Measurements from ENCODE around the gene RCHY1. TPM values are rescaled to one million over a fixed set of nuclear protein-coding genes. Genes with fewer than 3 reads are reported as not detected.

RCHY1 gene
- total RNA-seq, 1 donor from 2014 or later: 11.7 TPM

DNA sequence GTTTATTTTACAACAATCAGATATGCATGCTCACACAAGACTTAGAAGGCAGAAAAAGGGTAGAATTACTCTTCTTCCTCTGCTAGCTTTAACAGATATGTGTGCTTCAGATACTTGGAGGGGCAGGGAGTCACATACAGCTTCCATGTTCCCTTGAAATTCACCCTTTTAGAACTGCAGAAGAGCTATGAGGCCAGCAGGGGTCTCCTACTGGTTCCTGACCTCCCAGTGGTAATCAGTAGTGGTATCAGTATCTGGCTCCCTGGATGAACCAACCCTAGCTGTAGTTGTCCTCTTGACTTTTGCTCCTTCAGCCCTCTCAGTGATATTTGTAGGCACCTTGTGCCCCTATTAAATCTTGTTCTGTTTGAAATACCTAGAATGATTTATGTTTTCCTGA lies 81.5 kb downstream of the RCHY1 start:
- ATAC-seq: peak; percentile 66
- no peak for DNase-seq (ENCODE audit: low spot score)

DNA sequence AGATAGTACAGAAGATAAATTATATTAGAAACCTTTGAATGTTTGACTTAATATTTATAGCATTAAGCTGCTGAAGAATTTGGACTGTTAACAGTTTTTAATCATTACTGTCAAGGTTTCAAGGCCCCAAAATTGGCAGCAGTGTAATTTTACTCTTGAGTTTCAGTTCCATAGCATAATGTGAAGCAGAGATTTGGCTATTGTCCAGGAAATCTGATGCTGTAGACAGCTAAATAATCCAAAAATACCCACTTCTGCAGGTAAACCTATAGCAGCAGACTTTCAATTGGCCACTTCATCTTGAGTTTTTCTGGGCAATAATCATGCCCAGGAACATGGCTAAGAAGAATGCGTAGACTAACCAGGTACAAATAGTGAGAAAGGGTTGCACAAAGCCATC lies 85.0 kb downstream of the RCHY1 start:
- ATAC-seq: no peak
- no peak for DNase-seq (ENCODE audit: low spot score)

Other genes with a start within 250 kb of the RCHY1 start
- 9.9 TPM for gene THAP6, start 70 bp upstream of the RCHY1 start, total RNA-seq
- not detected for gene ODAPH, start 41.7 kb upstream of the RCHY1 start, total RNA-seq
- gene CDKL2, start 116.1 kb upstream of the RCHY1 start, total RNA-seq: 0.13 TPM
- gene G3BP2, start 159.0 kb upstream of the RCHY1 start, total RNA-seq: 52.2 TPM
- gene USO1, start 210.2 kb upstream of the RCHY1 start, total RNA-seq: 47.1 TPM